SU-DHL-6 (cell line): Measurements from ENCODE around the gene RFX4.
A peak's percentile ranks its signal among the peaks of the same experiment; 100 is the strongest.

Experiments used
- H2AFZ ChIP-seq: fragments of 200-600 bp; sonication (generic); 2 replicates; pipeline ENCODE4 v1.6.1; 2014; ENCODE audit warnings: low read depth, mild to moderate bottlenecking, moderate library complexity, mixed read lengths, antibody characterized with exemption, low read length; ENCODE audit not compliant: severe bottlenecking
- H3F3A ChIP-seq: fragments of 200-600 bp; shearing (Covaris generic); 2 replicates; pipeline ENCODE4 v1.6.0; 2016; ENCODE audit warnings: antibody characterized with exemption, mild to moderate bottlenecking; ENCODE audit not compliant: insufficient read depth
- H3K27ac ChIP-seq: fragments of 200-600 bp; sonication (generic); 2 replicates; pipeline ENCODE4 v1.5.1; 2016; ENCODE audit warnings: low read depth, mild to moderate bottlenecking, low read length, moderate library complexity, mixed read lengths
- H3K27me3 ChIP-seq: fragments of 200-600 bp; sonication (generic), shearing (Covaris generic); 2 replicates; pipeline ENCODE4 v1.6.0; 2014; ENCODE audit warnings: mild to moderate bottlenecking, low read length
- H3K36me3 ChIP-seq: fragments of 200-600 bp; sonication (generic); 2 replicates; pipeline ENCODE4 v1.6.1; 2014; ENCODE audit warnings: mild to moderate bottlenecking, low read length, mixed read lengths
- H3K4me2 ChIP-seq: fragments of 300-600, 200-600 bp; shearing (Covaris generic), sonication (generic); 2 replicates; pipeline ENCODE4 v1.6.0; 2014; ENCODE audit warnings: low read length, low read depth, mild to moderate bottlenecking; ENCODE audit not compliant: poor library complexity, severe bottlenecking
- H3K4me3 ChIP-seq: fragments of 200-600 bp; sonication (generic); 2 replicates; pipeline ENCODE4 v1.5.1; 2014; ENCODE audit warnings: antibody characterized with exemption, low read length, mild to moderate bottlenecking, mixed read lengths; ENCODE audit not compliant: insufficient read depth, poor library complexity, severe bottlenecking
- H3K79me2 ChIP-seq: fragments of 200-600 bp; sonication (generic); 2 replicates; pipeline ENCODE4 v1.6.1; 2014; ENCODE audit warnings: mild to moderate bottlenecking, low read length, moderate library complexity; ENCODE audit not compliant: insufficient read depth
- H3K9ac ChIP-seq: fragments of 200-600 bp; sonication (generic); 2 replicates; pipeline ENCODE4 v1.7.0; 2014; ENCODE audit warnings: mild to moderate bottlenecking, low read length
- H3K9me2 ChIP-seq: fragments of 200-600 bp; sonication (generic); replicated peaks from 2 replicates; pipeline ENCODE4 v1.6.1; 2014; ENCODE audit warnings: low read length; ENCODE audit not compliant: insufficient read depth
- H3K9me3 ChIP-seq: fragments of 200-600 bp; sonication (generic); 2 replicates; pipeline ENCODE4 v1.6.1; 2014; ENCODE audit warnings: low read length, mixed read lengths; ENCODE audit not compliant: insufficient read depth
- H4K20me1 ChIP-seq: fragments of 200-600 bp; sonication (generic); 2 replicates; pipeline ENCODE4 v1.6.1; 2014; ENCODE audit warnings: low read depth, mild to moderate bottlenecking, antibody characterized with exemption, low read length, moderate library complexity, mixed read lengths
- CTCF ChIP-seq: fragments of 200-600 bp; sonication (generic); IDR thresholded peaks from one replicate; pipeline ENCODE4 v1.5.1; 2017; ENCODE audit warnings: antibody characterized with exemption, mild to moderate bottlenecking, low read length, moderate library complexity; ENCODE audit not compliant: insufficient read depth, poor library complexity, severe bottlenecking
- EZH2phosphoT487 ChIP-seq: fragments of 200-600 bp; sonication (generic), shearing (Covaris generic); conservative IDR thresholded peaks from 2 replicates; pipeline ENCODE4 v1.6.1; 2018; ENCODE audit warnings: mild to moderate bottlenecking, antibody characterized with exemption, low read length, moderate library complexity, mixed read lengths

The RFX4 gene

GRCh38 chr12:106774808-106775524 is 192.2 kb downstream of the RFX4 start:
- Histone ChIP-seq H3K9me3 (no peaks in the 10 kb centered on the region), H3F3A (no peaks in the 10 kb centered on the region), H3K4me3 (no peak overlapping the region), H4K20me1 (no peaks in the 10 kb centered on the region), H3K79me2 (no peaks in the 10 kb centered on the region), H3K27ac (no peak overlapping the region), H3K9me2 (no peaks in the 10 kb centered on the region), H2AFZ (no peak overlapping the region), H3K9ac (no peak overlapping the region), H3K36me3 (no peaks in the 10 kb centered on the region), H3K27me3 (no peaks in the 10 kb centered on the region), H3K4me2 (peak overlapping the region; percentile 4)
- TF ChIP-seq CTCF = no peak
- TF ChIP-seq EZH2phosphoT487 = no peak

GRCh38 chr12:106776897-106777296 is 194.1 kb downstream of the RFX4 start:
- no peaks in the 10 kb centered on the region for H3K9me2 ChIP-seq
- H3K4me2 ChIP-seq = no peak overlapping the region
- H3K9me3 ChIP-seq = no peaks in the 10 kb centered on the region
- H3K27me3 ChIP-seq = no peaks in the 10 kb centered on the region
- no peak overlapping the region for H3K27ac ChIP-seq
- H3K4me3 ChIP-seq = no peak overlapping the region
- no peaks in the 10 kb centered on the region for H3F3A ChIP-seq
- no peaks in the 10 kb centered on the region for H4K20me1 ChIP-seq
- no peaks in the 10 kb centered on the region for H3K36me3 ChIP-seq
- H3K79me2 ChIP-seq = no peaks in the 10 kb centered on the region
- TF ChIP-seq EZH2phosphoT487 (no peak), CTCF (no peak)
- no peak overlapping the region for H3K9ac ChIP-seq
- H2AFZ ChIP-seq = no peak overlapping the region

- Histone ChIP-seq H2AFZ (no peak overlapping the region), H3K27ac (no peak overlapping the region), H3K9me2 (no peaks in the 10 kb centered on the region), H3K27me3 (0 out of 2 replicates have a peak, but pooled peaks cover 4% of the 10 kb centered on the region), H4K20me1 (no peaks in the 10 kb centered on the region), H3K4me3 (no peak overlapping the region), H3K9ac (no peak overlapping the region), H3K79me2 (no peaks in the 10 kb centered on the region), H3K9me3 (no peaks in the 10 kb centered on the region), H3K36me3 (no peaks in the 10 kb centered on the region), H3F3A (no peaks in the 10 kb centered on the region), H3K4me2 (no peak overlapping the region)
- no peak for TF ChIP-seq CTCF
- no peak for TF ChIP-seq EZH2phosphoT487
Measured at GRCh38 chr12:106780010-106780631, 197.3 kb downstream of the RFX4 start.
